ENCODE measurements around the gene WFDC12.

WFDC12 gene

DNA sequence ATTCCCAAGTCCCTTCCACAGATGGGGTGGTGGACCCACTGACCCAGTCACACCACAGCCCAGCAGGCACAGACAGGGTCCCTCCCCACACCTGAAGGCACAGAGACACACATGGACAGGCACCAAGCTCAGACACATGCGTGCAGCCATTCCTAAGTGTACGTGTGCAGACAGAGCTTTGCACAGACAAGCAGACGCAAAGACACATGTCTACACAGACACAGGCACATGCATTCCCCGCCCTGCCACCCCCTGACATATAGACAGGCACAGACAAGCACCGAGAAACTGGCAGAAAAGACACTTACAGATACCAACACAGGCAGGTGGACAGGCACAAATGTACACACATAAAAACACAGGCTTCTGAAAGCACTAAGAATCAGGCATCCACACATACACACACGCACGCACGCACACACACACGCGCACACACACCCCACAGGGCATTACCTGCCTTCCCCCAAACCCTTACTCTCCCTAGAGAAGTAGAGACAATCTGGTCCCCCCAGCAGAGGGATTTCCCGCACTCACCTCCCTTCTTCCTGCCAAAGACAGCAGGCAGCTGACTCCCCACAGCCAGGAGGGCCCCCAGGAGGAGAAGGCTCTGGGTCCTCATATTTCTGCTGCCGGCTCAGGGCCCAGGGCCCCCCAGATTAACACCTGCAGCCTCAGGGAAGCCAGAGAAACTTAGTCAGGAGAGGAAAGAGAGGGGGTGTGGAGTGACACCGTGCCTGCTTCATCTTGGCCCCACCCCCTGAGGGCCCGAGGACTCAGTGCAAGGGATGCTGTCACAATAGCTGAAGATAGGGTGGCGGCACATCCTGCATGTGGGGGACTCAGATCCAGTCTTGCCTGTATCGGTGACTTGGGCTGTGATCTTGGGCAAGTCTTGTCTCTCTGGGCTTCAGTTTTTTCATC lies 9.5 kb downstream of the WFDC12 start, which contains the start of gene WFDC5:
WFDC5 (minus strand) TSS at position 710 of the 921 bp plus-strand sequence; CDS start at position 619, 91 bp downstream.
- DNase-seq: no peak

DNA sequence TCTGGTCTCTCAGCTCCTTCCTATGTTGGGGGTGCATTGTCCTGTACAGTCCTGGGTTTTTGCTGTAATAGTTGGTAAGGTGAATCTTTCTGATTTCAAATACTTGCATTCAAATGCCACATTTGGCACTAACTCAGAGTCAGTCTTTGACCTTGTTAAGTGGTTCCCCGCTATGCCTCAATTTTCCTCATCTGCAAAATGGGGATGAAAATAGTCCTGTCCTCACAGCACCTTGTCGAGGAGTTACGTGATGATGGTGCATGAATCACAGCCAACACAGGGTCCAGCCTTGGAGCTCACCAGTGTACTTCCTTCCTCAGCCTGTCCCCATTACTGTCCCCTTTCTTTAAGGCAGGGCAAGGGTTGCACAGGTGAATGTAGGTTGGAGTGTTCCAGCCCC lies 10.4 kb downstream of the WFDC12 start:
- DNase-seq: no peak

DNA sequence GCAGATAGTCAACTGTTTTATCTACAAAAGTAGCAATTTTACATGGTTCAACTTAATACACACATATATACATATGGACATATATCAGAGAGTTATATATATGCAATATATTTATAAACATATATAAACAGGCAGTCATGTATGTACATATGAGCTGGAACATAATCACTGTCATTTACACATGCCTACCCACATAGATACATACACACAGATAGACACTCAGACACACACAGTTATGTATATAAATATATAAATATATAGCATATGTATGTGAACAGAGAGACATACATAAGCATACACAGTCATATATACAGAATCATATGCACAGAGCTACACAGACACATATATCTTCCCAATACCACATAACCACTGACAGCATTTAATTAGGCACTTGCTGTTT lies 11.5 kb downstream of the WFDC12 start:
- DNase-seq: no peak

DNA sequence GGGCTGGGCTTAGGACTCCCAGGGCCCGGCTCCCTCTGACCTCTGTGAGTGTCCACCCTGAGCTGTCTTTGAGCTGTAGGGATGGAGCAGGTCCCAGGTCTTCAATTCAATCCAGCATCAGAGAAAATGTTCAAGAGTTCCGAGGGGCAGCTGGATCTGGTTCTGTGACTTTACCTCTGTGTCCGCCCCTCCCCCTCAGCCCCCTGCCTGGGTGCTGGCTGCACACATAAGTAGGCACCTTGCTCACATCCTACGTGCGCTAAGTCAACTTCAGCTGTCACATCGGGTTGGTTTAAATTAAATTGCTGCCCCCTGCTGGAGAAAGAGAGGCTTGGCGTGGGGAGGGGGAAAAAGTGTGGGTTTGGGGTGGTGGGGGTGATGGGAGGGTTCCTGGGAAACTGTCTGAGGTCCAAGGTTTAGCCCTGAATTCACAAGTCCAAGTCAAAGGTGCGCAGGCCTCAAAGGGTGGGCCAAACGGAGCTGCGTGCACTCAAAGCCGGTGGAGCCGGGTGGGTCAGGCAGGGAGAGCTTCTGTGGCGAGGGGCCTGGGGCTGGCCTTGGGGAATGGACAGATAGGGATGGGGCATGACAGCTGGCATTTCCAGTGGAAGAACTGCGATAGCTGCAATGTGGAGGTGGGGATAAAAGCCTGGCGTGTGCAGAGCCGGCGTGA lies 12.3 kb downstream of the WFDC12 start:
- no peak for DNase-seq

DNA sequence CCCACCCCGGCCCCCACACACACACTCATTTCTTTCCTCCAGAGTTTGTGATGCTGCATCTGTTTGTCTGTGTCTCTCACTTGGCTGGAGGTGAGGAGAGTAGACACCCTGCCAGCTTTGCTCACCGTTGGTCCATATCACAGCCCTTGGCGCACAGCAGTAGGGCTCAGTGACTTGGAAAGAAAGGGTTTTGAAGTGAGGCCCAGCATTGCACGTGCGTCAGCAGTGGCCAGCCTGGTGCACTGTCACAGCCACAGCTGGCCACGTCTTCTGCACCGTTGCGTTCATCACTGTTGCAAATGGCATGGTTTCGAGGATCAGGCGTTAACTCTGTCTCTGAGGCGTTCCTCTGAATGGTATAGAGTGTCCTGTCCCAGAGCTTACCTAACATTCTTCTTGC lies 13.0 kb downstream of the WFDC12 start:
- DNase-seq: no peak

DNA sequence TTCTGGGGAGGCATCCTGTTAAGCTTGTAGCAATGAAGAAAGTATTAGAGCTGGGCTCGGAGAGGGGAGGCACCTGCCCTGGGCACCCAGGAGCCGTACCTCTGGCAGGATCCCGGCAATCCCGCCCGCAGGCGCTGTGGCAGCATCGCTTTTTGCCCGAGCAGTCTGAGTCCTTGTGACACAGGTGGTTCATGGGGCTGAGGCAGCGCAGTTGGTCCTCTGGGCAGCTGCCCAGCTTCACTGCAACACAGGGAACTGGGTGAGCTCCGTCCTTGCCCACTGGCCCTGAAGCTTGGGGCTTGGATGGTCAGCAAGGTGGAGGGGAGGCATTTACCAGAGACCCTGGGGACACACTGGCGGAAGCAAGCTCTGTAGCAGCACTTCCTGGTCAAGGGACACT lies 14.0 kb downstream of the WFDC12 start:
- no peak for DNase-seq

DNA sequence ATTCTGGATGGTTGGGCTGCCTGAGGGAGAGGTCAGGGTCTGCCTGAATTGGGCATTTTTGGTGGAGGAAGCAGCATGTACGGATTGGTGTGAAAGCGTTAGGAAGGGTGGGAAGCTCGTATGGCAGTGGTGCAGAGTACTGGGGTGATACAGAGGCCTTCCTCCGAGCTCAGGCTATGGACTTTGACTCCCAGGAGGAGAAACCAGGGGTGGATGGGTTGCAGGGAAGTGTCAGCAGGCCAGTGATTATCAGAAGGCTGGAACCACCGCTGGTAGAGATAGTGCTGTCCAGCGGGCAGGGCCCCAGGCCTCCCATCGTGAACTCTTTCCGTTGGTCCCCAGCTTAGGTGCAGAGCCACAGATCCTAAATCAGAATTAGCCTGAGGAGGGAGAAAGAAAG lies 14.6 kb downstream of the WFDC12 start:
- DNase-seq: no peak

DNA sequence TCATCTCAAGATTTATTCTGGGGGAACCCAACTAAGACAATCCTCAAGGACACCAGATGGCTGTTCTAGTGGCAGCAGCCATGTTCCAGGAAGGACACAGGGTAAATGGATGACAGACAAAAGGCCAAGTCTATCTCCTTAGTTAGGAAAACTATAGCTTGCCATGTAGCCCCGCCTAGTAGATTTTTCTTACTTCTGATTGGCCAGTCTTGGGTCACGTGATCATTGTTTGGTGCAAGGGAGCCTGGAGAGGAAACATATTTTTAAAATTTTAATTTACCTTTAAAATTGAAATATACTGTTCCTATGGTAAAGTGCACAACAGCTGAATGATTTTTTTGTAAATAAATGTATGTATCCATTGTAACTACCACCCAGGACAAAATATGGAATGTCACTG lies 18.9 kb downstream of the WFDC12 start:
- no peak for DNase-seq

DNA sequence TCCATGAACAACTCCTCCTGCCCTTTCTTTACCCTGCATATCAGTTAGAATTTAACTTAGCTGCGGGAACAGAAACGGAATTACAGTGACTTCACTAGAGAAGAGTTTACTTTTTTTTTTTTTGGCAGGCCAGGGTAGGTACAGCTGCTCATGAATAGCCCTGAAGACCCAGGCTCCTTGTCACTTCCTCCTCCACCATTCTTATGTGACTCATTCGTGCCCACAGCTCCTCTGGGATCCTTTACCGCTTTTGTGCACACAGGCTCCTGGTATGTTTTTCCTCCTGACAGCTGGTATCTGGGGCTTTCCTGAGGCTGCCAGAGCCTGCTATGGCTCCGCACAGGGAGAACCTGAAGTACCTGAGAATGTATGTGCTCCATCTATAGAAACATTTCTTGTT lies 19.5 kb downstream of the WFDC12 start:
- DNase-seq: peak; percentile 9

DNA sequence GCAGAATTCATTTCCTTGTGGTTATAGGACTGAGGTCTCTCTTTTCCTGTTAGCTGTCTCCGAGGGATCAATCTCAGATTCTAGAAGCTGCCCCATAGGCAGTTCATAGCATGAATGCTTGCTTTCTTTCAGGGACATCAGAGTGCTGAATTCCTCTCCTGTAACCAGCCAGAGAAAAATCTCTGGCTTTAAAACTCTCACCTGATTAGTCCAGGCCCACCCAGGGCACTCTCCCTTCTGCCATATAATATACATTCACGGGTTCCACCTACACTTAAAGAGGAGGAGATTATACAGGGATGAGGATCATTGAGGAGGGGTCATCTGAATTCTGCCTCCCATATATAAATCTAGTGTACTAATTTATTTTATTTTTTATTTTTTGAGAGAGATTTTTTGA lies 21.2 kb downstream of the WFDC12 start:
- DNase-seq: no peak

DNA sequence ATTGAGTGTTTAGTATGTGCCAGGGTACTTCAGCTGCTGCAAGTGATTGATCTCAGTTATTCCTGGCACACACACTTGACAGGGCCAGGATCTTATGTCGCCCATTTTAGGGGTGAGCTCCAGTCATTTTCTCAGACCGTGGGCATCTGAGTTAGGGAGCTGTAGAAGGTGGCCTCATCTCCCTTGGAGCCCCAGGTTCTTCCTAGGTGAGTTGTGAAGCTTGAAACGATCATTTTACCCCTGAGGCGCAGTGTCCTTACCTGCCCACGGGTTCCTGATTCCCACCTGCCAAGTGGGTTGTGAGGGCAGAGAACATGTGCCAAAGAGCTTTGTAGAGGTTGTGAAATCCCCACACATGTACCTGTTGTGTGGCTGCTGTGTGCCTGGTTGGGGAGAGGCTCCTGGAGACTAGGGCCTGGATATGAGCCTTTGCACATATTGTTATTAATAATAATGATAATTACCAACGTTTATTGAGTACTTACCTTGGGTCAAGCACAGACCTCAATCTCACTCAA lies 22.9 kb downstream of the WFDC12 start:
- DNase-seq: no peak

DNA sequence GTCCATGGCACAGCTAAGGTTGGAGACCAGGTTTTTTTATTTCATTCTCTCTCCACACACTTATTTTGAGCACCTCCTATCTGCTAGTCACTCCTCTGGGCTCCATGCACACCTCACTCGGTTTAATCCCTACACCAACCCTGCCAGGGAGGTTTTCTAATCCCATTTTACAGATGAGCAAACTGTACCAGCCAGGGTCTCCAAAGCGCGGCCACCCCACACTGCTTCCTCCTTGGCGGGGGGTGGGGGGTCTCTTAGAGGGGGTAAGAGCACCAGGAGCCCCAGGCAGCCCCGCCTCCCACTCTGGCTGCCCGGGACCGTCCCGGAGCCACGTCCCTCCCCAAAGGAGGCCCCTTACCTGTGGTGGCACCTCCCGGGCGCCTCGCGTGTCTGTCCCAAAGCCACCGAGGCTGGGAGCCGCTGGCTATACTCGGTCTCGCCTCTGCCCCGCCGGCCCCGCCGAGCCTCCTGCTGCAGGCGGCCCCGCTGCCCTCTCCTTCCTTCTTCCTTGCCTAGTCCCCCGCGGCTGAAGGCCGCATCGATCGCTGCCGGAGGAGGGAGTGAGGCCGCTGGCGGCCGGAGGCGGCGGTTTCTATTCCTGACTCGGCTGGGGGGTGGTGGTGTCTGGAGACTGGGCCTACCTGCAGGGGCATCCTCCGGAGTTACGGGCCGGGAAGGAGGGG lies 23.6 kb downstream of the WFDC12 start, which contains the start of gene KCNS1:
KCNS1 (minus strand) TSS at position 565 of the 683 bp plus-strand sequence. CDS start 1,891 bp downstream, outside the sequence.
- DNase-seq: no peak

DNA sequence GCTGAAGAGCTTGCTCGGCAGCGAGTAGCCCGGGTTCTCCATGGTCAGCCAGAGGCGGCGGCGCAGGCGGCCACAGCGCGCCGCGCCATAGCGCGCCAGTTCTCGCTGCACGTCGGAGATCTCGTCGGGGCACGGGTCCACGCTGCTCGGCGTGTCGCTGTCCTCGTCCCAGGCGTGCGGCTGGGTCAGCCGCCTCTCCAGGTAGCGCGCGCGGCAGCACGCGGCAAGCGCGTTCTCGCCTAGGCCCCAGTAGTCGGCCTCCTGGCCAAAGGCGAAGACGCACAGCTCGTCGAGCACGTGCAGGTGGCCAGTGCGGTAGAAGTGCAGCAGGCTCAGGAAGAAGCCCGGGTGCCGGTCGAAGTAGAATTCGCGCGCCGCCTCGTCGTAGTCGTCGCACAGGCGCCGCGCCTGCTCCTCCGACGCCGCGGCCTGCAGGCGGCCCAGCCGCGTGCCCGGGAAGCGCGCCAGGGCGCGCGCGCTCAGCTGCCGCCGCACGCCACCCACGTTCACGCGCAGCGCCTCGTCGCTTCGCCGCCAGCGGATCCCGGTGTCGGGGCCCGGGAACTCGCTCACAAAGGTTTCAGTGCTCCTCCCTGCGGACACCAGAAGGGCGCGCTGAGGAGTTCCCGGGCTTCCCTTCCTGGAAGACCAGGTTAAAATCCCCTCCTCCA lies 26.0 kb downstream of the WFDC12 start:
- DNase-seq: no peak

DNA sequence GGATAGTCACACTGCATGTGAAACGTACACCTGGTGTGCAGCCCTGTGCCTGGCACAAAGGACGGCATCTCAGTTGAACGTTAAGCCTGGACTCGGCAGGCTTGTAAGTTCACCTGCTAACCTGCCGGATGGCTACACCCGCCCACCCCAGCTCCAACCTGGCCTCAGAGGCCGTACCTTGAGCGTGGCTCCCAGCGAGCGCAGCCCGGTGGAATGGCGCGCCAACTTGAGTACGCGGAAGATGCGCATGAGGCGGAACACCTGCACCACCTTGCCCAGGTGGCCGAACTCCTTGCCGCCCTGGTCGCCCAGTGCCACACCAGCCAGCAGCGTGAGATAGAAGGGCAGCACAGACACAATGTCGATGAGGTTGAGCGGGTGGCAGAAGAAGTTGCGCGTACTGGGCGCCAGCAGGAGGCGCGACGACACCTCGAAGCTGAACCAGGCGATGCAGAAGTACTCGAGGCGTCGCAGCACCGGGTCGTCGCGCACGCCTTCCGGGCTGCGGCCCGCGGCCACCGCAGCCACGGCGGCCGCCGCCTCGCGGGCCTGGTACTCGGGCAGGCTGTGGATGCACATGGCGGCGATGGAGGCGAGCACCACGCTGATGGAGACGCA lies 26.7 kb downstream of the WFDC12 start:
- no peak for DNase-seq

DNA sequence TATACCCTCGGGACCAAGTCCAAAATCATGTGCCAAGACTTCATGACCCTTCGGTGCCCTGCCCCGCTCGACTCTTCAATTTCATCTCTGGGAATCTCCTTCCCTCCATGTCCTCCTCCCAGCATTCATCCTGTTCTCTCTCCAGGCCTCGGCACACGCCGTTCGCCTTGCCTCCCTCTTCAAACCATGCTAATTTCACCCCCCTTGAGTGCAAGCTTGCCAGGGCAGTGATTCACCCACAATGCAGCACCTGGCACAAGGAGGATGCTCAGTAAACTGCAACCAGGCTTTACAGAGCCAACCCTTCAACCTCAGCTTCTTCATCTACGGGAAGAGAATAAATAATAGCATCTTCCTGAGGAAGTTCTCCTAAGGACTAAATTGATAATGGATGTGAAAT lies 27.5 kb downstream of the WFDC12 start:
- no peak for DNase-seq

DNA sequence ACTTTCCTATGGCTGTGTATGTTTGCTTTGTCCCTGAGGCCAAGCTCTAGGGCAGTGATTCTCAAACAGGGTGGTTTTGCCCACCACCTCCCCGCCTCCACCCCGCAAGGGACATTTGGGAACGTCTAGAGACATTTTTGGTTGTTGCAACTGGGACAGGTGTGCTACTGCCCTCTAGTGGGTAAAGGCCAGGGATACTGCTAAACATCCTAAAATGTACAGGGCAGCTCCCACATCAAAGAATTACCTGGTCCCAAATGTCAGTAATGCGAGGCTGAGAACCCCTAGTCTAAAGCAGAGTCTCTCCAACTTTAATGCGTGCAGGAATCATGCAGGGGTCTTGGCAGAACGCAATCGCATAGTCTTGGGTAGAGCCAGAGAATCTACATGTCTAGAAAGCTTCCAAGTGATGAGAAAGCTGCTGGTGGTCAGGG lies 28.4 kb downstream of the WFDC12 start:
- DNase-seq: peak; percentile 11

DNA sequence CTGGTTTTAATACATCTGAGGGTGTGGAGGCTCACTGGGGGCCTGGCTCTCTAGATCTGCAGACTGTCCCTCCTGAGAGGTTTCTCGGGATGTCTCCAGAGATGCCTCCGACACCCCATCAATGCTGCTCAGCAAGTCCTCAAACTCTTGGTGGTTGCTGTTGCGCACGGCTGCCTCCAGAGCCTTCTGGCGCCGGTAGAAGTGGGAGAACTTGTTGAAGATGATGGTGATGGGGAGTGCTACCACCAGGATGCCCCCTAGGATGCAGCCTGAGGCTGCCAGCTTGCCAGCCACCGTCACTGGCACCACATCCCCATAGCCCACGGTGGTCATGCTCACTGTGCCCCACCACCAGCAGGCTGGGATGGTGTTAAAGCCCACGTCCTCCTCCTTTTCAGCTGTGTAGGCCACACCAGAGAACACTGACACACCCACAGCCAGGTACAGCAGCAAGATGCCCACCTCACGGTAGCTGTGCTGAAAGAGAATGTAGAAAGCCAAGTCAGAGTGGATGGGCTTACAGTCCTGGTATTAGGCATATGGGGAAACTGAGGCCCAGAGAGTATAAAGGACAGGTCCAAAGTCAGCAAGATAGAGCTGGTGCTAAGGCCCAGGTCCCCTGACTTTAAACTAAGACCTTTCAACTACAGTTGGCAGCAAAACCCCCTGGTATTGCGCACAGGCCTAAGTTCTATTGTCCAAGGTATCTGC lies 29.2 kb downstream of the WFDC12 start:
- DNase-seq: no peak

DNA sequence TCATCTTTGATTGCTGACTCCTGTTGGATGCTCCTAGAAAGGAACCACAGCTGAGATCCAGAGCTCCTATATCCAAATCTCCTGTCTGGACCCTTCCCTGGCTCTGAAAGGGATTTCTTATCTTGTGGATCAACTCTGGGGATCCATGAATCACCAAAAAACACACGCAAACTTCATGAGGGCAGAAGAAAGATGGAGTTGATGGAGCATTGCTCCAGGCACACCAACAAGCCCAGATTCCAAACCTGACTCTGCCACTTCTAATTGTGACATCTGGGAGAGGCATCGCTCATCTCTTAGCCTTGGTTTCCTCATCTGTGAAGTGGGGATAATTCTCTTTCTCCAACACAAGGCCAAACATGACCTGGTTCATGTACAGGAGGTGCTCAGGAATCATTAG lies 30.1 kb downstream of the WFDC12 start:
- no peak for DNase-seq

DNA sequence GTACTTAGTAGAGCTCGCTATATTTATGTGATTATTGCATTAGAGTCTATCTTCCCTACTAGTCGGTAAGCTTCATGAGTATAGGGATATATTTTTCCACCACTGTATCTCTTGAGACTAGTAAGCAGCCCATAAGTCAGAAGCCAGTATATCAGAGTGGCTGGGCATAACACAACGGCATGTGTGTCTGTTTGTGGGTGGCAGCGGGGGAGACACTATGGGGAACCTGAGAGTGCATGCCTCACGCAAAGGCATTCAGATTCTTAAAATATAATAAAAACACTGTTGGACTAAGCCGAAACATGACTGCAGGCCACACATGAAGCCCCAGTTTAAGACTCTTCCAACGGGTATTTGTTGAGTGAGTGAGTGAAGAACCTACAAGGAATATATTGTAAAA lies 31.4 kb downstream of the WFDC12 start:
- no peak for DNase-seq

DNA sequence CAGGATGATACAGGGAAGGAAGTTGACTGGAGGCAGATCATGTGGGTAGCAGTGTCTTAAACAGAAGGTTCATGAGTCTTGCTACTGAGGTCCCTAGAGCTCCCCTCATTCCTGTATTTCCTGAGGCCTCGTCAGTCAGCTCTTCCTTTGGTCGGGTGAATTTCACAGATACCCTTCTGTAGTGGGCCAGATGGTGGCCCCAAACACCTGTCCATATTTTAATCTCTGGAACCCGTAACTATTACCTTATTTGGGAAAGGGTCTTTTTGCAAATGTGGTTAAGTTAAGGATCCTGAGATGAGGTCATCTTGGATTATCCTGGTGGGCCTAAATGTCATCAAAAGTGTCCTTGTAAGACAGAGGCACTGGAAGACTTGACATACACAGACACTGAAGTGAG lies 32.9 kb downstream of the WFDC12 start:
- no peak for DNase-seq

DNA sequence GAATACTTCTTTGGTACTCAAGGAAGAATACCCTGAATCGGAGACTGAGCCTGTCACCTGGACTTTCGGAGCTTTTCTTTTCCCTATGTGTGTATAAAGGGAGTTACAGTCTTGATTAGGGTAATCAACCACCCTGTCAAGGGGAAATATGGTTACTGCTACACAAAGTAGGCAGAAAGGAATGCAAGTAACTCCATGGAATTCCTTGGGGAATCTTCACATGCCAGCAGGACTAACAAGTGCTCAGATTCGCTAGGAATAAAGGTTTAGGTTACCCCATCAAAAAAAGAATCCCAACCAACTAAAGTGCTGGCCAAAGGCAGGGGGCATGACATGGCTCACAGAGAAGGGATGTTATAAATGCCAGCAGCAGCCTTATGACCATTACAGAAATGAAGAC lies 33.8 kb downstream of the WFDC12 start:
- DNase-seq: no peak

DNA sequence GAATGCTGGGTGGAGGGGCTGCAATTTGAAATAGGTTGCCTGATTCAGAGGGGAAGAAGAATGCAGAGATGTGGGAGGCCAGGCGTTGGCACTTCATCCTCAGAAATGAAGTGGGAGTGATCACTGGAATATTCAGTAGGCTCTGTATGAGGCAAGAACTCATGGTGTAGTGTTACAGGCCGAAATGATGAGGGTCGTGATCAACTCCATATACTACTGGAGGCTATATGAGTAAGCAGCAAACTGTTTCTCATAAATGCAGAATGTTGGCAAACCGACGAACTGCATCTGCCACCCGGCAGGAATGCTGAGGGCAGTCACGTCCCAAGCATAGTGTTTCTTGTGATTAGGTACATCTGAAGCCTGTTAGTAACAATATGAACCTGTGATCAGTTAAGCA lies 36.0 kb downstream of the WFDC12 start:
- no peak for DNase-seq
